ENCODE results near the gene TM6SF1. TPM values are rescaled to one million over a fixed set of nuclear protein-coding genes. Genes with fewer than 3 reads are reported as not detected.

Gene TM6SF1
- total and polyA plus RNA-seq, 2 experiments from 2014 or later, result 1.3 to 1.8 TPM

DNA sequence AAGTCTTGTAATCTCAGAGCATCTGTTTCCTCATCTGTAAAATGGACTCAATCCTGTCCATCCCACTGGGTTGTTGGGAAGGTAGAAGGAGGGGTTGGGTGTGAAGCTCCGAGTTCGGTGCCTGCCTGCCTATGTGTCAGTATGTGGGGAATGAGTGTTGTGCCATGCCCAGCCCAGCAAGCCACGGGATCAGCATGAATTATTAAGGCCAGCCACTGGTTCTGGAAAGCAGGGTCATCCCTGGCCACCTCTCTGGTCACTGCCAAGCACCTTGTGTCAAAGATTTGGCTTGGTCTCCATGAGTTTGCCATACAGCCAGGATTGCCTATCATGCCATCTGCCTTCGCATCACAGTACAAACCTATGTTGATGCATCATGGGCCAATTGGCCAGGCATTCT is 11.5 kb downstream of the TM6SF1 start:
- no peaks in the 10 kb centered on the region for H3K4me1 ChIP-seq (ENCODE audit: low read depth)
- H3K4me3 ChIP-seq, result no peak overlapping the region
- TF ChIP-seq, protein P1, sequence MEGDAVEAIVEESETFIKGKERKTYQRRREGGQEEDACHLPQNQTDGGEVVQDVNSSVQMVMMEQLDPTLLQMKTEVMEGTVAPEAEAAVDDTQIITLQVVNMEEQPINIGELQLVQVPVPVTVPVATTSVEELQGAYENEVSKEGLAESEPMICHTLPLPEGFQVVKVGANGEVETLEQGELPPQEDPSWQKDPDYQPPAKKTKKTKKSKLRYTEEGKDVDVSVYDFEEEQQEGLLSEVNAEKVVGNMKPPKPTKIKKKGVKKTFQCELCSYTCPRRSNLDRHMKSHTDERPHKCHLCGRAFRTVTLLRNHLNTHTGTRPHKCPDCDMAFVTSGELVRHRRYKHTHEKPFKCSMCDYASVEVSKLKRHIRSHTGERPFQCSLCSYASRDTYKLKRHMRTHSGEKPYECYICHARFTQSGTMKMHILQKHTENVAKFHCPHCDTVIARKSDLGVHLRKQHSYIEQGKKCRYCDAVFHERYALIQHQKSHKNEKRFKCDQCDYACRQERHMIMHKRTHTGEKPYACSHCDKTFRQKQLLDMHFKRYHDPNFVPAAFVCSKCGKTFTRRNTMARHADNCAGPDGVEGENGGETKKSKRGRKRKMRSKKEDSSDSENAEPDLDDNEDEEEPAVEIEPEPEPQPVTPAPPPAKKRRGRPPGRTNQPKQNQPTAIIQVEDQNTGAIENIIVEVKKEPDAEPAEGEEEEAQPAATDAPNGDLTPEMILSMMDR (IDR thresholded peaks at IDR 0.05; ENCODE audit: low read depth, low read length), result no peak
- H3K27ac ChIP-seq, result no peak overlapping the region
- no peaks in the 10 kb centered on the region for H3K36me3 ChIP-seq
- no peaks in the 10 kb centered on the region for H3K27me3 ChIP-seq
- DNase-seq (ENCODE audit: low read depth in 1 of 2, low spot score in 1 of 2), result no peak
- no peaks in the 10 kb centered on the region for H3K9me3 ChIP-seq (ENCODE audit: low read depth)

DNA sequence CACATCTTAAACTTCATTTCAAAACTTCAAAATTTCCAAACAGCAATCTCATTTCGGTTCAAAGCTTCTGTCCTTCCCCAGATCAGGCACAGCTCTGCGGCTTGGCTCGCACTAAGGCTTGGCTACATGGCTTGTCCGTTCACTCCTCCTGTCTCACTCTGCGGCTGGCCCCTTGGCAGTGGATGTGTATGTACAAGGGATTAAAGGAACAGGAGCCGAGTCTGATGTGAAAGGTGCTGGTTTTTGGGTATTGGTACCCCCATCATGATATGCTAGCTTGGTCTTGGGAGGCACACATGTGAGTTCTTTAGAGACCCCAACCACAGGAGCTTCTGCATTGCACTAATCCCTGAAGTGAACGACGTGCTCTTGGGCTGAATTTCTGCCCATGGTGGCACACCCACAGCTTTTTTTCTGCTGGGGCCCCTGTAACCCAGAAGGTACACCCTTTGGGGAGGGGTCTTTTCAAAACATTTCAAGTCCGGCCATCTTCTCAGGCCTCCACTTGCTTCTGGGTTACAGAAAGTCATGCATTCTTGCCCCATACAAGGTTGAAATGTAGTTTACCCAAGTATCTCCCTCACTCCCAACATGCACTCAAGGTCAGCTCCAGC is 12.6 kb downstream of the TM6SF1 start:
- Histone ChIP-seq H3K4me3 (no peak overlapping the region), H3K4me1 (ENCODE audit: low read depth) (no peaks in the 10 kb centered on the region), H3K27ac (no peak overlapping the region), H3K36me3 (no peaks in the 10 kb centered on the region), H3K27me3 (no peaks in the 10 kb centered on the region), H3K9me3 (ENCODE audit: low read depth) (no peaks in the 10 kb centered on the region)
- TF ChIP-seq, protein P1 (IDR thresholded peaks at IDR 0.05; ENCODE audit: low read depth, low read length), result no peak
- DNase-seq (ENCODE audit: low read depth in 1 of 2, low spot score in 1 of 2), result no peak

DNA sequence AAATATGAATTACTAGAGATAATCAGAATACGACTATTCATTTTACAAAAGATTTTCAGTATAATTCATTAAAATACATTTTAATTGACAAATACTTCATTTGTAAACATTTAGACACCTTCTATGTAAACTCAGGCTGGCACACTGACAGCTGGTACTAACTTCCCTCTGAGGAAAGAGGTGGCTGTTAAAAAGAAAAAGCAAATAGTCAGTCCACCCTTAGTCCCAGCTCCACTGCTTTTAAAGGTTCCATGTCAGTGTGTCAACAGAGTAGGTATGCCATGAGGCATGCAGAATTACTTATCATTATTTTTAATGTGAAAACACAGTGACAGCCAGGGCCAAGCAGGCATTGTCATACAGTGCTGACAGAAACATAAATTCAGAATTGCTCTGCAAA is 16.1 kb downstream of the TM6SF1 start:
- Histone ChIP-seq H3K36me3 (no peaks in the 10 kb centered on the region), H3K27me3 (no peaks in the 10 kb centered on the region), H3K9me3 (ENCODE audit: low read depth) (no peaks in the 10 kb centered on the region), H3K4me3 (no peak overlapping the region), H3K4me1 (ENCODE audit: low read depth) (peaks cover 2% of the 10 kb centered on the region), H3K27ac (no peak overlapping the region)
- TF ChIP-seq, protein P1 (IDR thresholded peaks at IDR 0.05; ENCODE audit: low read depth, low read length), result no peak
- DNase-seq (ENCODE audit: low read depth in 1 of 2, low spot score in 1 of 2), result no peak

DNA sequence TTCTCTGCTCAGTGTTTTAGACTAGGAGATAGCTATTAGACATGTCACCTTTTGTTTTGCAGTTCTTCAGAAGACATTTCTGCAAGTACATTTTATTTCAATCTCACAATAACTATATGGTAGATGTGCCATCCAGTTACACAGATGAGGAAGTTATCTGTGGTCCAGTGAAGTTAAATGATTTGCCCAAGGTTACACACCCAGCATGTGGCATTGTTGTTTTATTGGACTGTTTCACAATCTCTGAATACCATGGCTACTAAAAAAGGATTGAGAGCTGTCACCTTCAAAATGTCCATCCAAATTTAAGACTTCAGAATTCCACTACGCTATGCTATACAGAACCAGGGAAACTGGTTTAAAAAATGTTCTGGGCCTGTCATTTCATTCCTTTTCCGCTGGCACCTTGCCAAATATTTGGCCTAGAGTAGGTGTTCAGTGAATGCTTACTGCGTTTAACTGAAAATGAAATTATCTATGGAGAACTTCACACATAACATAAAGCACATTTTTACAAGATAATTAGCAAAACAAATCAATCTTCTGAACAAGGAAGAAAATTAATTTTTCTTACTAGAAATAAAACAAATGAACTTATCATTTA is 20.2 kb downstream of the TM6SF1 start:
- Histone ChIP-seq H3K36me3 (peaks cover 5% of the 10 kb centered on the region), H3K4me1 (ENCODE audit: low read depth) (peaks cover 2% of the 10 kb centered on the region), H3K4me3 (no peak overlapping the region), H3K9me3 (ENCODE audit: low read depth) (no peaks in the 10 kb centered on the region), H3K27me3 (no peaks in the 10 kb centered on the region), H3K27ac (no peak overlapping the region)
- TF ChIP-seq, protein P1 (IDR thresholded peaks at IDR 0.05; ENCODE audit: low read depth, low read length), result no peak
- DNase-seq (ENCODE audit: low read depth in 1 of 2, low spot score in 1 of 2), result no peak

DNA sequence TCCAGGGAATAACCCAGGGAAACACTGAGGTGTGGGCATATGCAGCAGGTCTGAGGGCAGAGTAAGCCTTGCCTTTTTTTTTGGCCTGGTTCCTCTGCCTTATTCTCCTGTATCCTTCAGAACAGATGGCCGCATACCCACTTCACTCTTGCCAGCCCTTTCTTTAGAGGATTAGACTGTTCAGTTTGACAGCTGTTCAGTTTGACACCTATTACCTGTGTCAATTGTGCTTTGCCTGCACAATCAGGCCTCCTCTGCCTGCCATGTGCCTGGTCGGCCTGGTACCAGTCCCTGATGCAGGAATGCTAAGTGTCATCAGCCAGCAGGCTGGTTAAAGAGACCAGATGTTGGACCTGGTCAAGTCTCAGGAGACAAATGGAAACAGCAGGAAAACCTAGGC is 22.3 kb downstream of the TM6SF1 start:
- TF ChIP-seq, protein P1 (IDR thresholded peaks at IDR 0.05; ENCODE audit: low read depth, low read length), result no peak
- no peaks in the 10 kb centered on the region for H3K9me3 ChIP-seq (ENCODE audit: low read depth)
- DNase-seq (ENCODE audit: low read depth in 1 of 2, low spot score in 1 of 2), result no peak

More for the DNA sequence above, 22.3 kb downstream of the TM6SF1 start:
- Histone ChIP-seq H3K4me3 (no peak overlapping the region), H3K4me1 (ENCODE audit: low read depth) (peaks cover 2% of the 10 kb centered on the region), H3K36me3 (peaks cover 5% of the 10 kb centered on the region), H3K27ac (no peak overlapping the region), H3K27me3 (no peaks in the 10 kb centered on the region)

Data from cardiac muscle cell (in vitro differentiated cells and primary cell).